Nephron progenitor cell (in vitro differentiated cells): ENCODE measurements around the gene SCN4A.
A peak's percentile ranks its signal among the peaks of the same experiment; 100 is the strongest.

Experiments
- DNase-seq: peaks from one replicate; pipeline ENCODE4 v3.0.0; 2021
- H3K27ac Mint-ChIP-seq: 2 replicates; pipeline ENCODE4 v1.8.0; 2021; ENCODE audit warnings: mild to moderate bottlenecking, moderate library complexity, mixed read lengths
- H3K27me3 Mint-ChIP-seq: 2 replicates; pipeline ENCODE4 v1.8.0; 2021; ENCODE audit warnings: mild to moderate bottlenecking, low read depth, mixed read lengths; ENCODE audit not compliant: poor library complexity
- H3K36me3 Mint-ChIP-seq: 2 replicates; pipeline ENCODE4 v1.8.0; 2021; ENCODE audit warnings: low read depth, mixed read lengths
- H3K4me1 Mint-ChIP-seq: 2 replicates; pipeline ENCODE4 v1.8.0; 2021; ENCODE audit warnings: mixed read lengths
- H3K4me3 Mint-ChIP-seq: 2 replicates; pipeline ENCODE4 v1.8.0; 2021; ENCODE audit warnings: mild to moderate bottlenecking, moderate library complexity, mixed read lengths
- H3K9me3 Mint-ChIP-seq: 2 replicates; pipeline ENCODE4 v1.8.0; 2021; ENCODE audit warnings: mild to moderate bottlenecking, moderate library complexity, mixed read lengths
- TF ChIP-seq, protein P1 (sequence below): fragments of 200-600 bp; sonication (generic); IDR thresholded peaks from 2 replicates; pipeline ENCODE4 v1.5.0; 2021; ENCODE audit warnings: antibody characterized with exemption

The SCN4A gene

DNA sequence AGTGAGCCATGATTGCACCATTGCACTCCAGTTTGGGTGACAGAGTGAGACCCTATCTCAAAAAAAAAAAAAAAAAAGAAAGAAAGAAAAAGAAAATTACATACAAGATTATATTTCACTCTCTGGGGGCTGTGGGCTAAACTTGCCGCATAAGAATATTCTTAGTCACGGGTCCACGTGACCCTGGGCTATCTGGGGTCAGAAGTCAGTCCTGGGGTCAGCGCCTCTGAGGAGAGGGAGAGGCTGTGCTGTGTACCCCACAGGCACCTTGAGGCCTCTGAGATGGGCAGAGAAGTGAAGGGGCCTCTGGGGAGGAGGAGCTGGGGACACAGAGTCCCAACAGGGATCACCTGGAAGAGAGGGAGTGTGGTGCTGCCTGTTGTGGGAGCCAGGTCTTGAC, 34.8 kb downstream of the SCN4A start:
- no peak for DNase-seq
- Mint-ChIP-seq H3K4me1 (peaks cover 32% of the 10 kb centered on the region), H3K36me3 (no peaks in the 10 kb centered on the region), H3K27me3 (peaks cover 31% of the 10 kb centered on the region), H3K9me3 (no peaks in the 10 kb centered on the region), H3K4me3 (no peak overlapping the region), H3K27ac (no peak overlapping the region)
- TF ChIP-seq, protein P1, sequence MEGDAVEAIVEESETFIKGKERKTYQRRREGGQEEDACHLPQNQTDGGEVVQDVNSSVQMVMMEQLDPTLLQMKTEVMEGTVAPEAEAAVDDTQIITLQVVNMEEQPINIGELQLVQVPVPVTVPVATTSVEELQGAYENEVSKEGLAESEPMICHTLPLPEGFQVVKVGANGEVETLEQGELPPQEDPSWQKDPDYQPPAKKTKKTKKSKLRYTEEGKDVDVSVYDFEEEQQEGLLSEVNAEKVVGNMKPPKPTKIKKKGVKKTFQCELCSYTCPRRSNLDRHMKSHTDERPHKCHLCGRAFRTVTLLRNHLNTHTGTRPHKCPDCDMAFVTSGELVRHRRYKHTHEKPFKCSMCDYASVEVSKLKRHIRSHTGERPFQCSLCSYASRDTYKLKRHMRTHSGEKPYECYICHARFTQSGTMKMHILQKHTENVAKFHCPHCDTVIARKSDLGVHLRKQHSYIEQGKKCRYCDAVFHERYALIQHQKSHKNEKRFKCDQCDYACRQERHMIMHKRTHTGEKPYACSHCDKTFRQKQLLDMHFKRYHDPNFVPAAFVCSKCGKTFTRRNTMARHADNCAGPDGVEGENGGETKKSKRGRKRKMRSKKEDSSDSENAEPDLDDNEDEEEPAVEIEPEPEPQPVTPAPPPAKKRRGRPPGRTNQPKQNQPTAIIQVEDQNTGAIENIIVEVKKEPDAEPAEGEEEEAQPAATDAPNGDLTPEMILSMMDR, result no peak

DNA sequence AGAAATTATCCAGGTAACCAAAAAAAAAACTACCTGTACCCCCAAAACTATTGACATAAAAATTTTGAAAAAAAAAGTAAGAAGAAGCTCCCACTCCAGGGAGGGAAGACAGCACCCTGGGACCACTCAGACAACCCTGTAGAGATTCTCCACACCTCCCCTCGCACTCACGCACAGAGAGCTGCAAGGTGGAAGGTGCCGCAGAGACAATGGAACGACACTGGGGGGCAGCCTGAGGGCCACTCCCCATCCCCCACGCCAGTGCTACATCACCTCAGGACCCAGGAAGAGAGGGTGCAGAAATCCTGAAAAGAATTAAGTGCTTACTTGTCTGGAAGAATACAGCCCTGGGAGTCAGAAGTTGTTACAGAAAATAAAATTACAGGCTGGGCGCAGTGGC, 35.4 kb downstream of the SCN4A start:
- TF ChIP-seq, protein P1, result no peak
- no peak for DNase-seq
- no peaks in the 10 kb centered on the region for H3K36me3 Mint-ChIP-seq
- H3K9me3 Mint-ChIP-seq, result no peaks in the 10 kb centered on the region
- H3K4me1 Mint-ChIP-seq, result peaks cover 36% of the 10 kb centered on the region
- peaks cover 27% of the 10 kb centered on the region for H3K27me3 Mint-ChIP-seq
- H3K27ac Mint-ChIP-seq, result no peak overlapping the region
- H3K4me3 Mint-ChIP-seq, result no peak overlapping the region

DNA sequence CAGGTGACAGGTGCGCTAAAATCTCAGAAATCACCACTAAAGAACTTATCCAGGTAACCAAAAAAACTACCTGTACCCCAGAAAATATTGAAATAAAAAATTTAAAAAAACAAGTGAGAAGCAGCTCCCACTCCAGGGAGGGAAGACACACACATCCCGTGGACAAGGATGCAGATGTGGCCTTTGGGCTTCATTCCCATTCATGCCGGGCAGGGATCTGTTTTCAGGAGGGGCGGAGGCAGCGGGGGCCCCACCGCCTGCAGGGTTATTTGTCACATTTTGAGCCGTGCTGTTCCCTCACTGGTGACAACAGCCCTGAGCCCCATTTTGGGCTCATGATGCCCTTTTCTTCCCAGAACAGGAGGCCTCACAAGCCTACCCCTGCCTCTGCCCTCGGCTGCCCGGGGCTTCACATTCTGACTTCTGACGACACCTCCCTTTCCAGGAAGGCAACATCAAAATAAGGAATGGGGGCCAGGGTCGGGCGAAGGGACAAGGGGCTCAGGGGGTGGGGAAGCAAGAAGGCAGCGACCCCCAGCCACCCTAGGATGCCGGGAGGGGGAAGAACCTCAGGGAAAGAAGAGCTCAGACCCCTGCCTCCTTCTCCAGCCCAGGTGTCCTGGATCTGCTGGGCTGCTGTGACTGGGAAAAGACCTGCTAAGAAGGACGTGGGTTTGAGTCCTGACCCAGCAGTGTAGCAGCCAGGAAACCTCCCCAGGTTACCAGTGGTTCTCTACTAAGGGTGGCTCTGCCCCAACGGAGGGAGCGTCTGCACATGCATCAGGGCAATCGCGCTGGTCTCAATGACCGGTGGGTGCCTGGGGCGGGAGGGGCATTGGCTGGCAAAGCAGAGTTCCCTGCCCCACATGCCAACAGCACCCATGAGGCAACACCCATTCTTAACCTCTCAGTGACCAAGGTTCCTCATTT, 38.3 kb downstream of the SCN4A start:
- Mint-ChIP-seq H3K4me1 (peaks cover 46% of the 10 kb centered on the region), H3K36me3 (no peaks in the 10 kb centered on the region), H3K27me3 (peaks cover 15% of the 10 kb centered on the region)

DNA sequence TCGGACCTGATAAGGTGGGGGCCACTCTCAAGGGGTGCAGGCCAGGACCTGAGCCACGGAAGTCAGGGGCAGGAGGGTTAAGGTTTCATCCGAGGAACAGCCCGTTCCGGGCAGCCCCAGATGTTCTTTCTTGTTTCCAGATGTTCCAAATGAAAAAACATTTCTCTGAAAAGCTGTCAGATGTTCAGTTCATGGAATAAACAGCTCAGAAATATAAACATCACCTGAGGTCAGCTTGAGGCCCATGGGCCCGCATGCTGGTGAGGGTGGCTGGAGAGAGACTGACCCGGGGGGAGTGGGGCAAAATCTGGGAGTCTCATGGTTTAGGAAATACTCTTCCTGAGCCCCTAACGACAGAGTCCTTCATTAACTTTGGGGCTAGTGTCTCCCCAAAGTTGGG, 39.1 kb downstream of the SCN4A start:
- Mint-ChIP-seq H3K36me3 (no peaks in the 10 kb centered on the region), H3K4me3 (no peak overlapping the region), H3K27me3 (peaks cover 11% of the 10 kb centered on the region), H3K27ac (no peak overlapping the region), H3K9me3 (no peaks in the 10 kb centered on the region), H3K4me1 (peaks cover 37% of the 10 kb centered on the region)
- TF ChIP-seq, protein P1, result no peak
- DNase-seq, result no peak

More for the DNA sequence above, 38.3 kb downstream of the SCN4A start:
- no peak overlapping the region for H3K4me3 Mint-ChIP-seq
- no peak for DNase-seq
- H3K27ac Mint-ChIP-seq, result no peak overlapping the region
- no peaks in the 10 kb centered on the region for H3K9me3 Mint-ChIP-seq
- TF ChIP-seq, protein P1, result no peak

DNA sequence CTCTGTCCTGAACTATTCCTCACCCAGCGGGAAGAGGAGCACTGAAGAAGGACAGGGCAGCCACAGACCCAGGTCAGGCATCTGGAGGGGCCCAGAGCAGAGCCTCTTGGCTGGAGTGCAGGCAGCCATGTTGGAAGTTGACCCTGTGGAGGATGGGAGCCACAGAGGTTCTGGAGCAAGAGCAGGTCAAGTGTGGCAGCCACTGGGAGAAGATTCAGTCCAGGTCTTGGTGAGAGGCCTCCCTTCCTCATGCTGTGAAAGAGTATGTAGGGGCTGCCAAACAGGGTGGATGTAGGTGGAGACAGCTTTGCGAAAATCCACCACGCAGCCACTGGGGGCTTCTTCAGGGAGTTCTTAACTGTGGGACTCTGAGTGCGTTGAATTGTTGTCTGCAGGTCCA, 40.0 kb downstream of the SCN4A start:
- TF ChIP-seq, protein P1, result no peak
- H3K27me3 Mint-ChIP-seq, result peaks cover 11% of the 10 kb centered on the region
- H3K9me3 Mint-ChIP-seq, result no peaks in the 10 kb centered on the region
- H3K4me1 Mint-ChIP-seq, result peaks cover 28% of the 10 kb centered on the region
- DNase-seq, result no peak
- peak overlapping the region; percentile 19 for H3K27ac Mint-ChIP-seq
- H3K4me3 Mint-ChIP-seq, result no peak overlapping the region
- no peaks in the 10 kb centered on the region for H3K36me3 Mint-ChIP-seq
